Lung (tissue), 12 donors: Measurements from ENCODE around the gene PI4K2A. TPM values are rescaled to one million over a fixed set of nuclear protein-coding genes. Genes with fewer than 3 reads are reported as not detected.
"Not testable (repeated sequence)": the region's sequence is repeated elsewhere in the genome, so short reads cannot be mapped to it uniquely, and the experiment has no call there.

Source experiments
- ATAC-seq: fragments of 200-7000 bp; cut with Tn5 transposase; one replicate; pipeline ENCODE4 v1.9.1; 2020; ENCODE audit warnings: moderate number of reproducible peaks; ENCODE audit not compliant: insufficient read depth, low FRiP score
- DNase-seq, 3 donors: peaks; one replicate each; pipeline ENCODE4 v3.0.0-alpha.2; 2013 to 2017
- H3K27ac ChIP-seq, 2 donors: one replicate each; pipeline ENCODE4 v1.5.1; 2013; ENCODE audit warnings: mild to moderate bottlenecking in 2 of 2, moderate library complexity in 2 of 2, control low read depth in 1 of 2, inconsistent platforms in 1 of 2, low read depth in 1 of 2, low read length in 1 of 2
- H3K27me3 ChIP-seq, 3 donors: one replicate each; pipeline ENCODE4 v1.5.1; 2013; ENCODE audit warnings: low read length in 2 of 3; ENCODE audit not compliant: control insufficient read depth in 3 of 3, insufficient read depth in 3 of 3
- H3K36me3 ChIP-seq, 4 donors: one replicate each; pipeline ENCODE4 v1.5.1; 2013; ENCODE audit warnings: low read length in 4 of 4, mild to moderate bottlenecking in 1 of 4, moderate library complexity in 1 of 4; ENCODE audit not compliant: control insufficient read depth in 4 of 4, insufficient read depth in 4 of 4
- H3K4me1 ChIP-seq, 5 donors: one replicate each; pipeline ENCODE4 v1.5.1; 2013; ENCODE audit warnings: low read length in 5 of 5, mild to moderate bottlenecking in 2 of 5, moderate library complexity in 1 of 5; ENCODE audit not compliant: control insufficient read depth in 5 of 5, insufficient read depth in 5 of 5
- H3K4me3 ChIP-seq: one replicate; pipeline ENCODE4 v1.5.1; 2013; ENCODE audit warnings: mild to moderate bottlenecking, control low read depth, moderate library complexity
- H3K9ac ChIP-seq, 2 donors: one replicate each; pipeline ENCODE4 v1.5.1; 2013; ENCODE audit warnings: low read length in 2 of 2, control low read depth in 1 of 2; ENCODE audit not compliant: insufficient read depth in 1 of 2
- H3K9me3 ChIP-seq, 4 donors: one replicate each; pipeline ENCODE4 v1.5.1; 2013; ENCODE audit warnings: low read length in 3 of 4, mild to moderate bottlenecking in 1 of 4, moderate library complexity in 1 of 4; ENCODE audit not compliant: control insufficient read depth in 4 of 4, insufficient read depth in 3 of 4
- WGBS, 2 donors: extraction: QIAGEN DNeasy Blood & Tissue Kit; methylation state at CpG; one replicate each; pipeline ENCODE4 v1.1.7; 2013; 5-methylcytosine and 5-hydroxymethylcytosine counted together
- polyA plus RNA-seq, 2 donors: library from polyadenylated mRNA; stranded (reverse); fragments of 200-250 nt; gene quantifications; one replicate each; pipeline ENCODE4 v1.2.1, GENCODE V29; 2013
- total RNA-seq, 2 donors: library from RNA; depleted of rRNA in 1 of 2; stranded (reverse); fragments of >200 nt in 1 of 2; gene quantifications; one replicate each; pipeline ENCODE4 v1.2.1, GENCODE V29; 2014 to 2021
- TF ChIP-seq, protein P1 (sequence below): IDR thresholded peaks from 2 replicates; pipeline ENCODE4 v1.5.1; 2012; ENCODE audit warnings: mild to moderate bottlenecking; ENCODE audit errors: control extremely low read depth, extremely low read depth
- donor health status: control.
- donor health status: control.
- donor health status: Bipolar disorder and iron deficiency.
- donor health status: healthy.
- donor health status: DM: yes; HTN: yes; CAD: no.

The PI4K2A gene
- total and polyA plus RNA-seq, 4 donors = 12.3 to 22.4 (median 14.8) TPM

DNA sequence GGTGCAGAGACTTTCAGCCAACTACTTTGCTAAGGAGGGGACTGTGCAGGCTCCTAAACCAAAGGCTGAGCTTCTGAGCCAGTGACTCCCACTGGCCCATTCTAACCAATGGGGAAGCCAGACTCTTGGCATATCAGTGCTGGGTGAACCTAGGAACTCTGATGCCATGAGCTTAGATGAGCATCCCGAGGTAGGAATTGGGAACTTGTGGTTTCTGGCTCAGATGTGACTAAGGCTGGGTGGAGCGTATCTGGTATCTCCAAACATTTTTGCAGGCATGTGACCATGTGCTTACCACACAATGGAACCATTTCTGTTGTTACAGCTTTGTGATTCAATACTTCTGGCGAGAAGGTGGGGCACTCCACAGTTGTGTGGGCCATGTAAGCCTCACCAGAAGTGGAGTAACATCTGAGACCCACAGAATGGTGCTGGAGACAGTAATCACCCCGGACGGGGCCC is 49.1 kb downstream of the PI4K2A start:
- no peak for DNase-seq
- H3K27me3 ChIP-seq = no peaks in the 10 kb centered on the region
- no peak overlapping the region for H3K4me3 ChIP-seq
- H3K4me1 ChIP-seq = peaks cover 0 to 32% (median 15%) of the 10 kb centered on the region in 5 donors
- no peaks in the 10 kb centered on the region for H3K36me3 ChIP-seq
- peak overlapping the region in 1 of 2 donors; percentile 65 for H3K27ac ChIP-seq
- WGBS, 2 donors = 57 to 73% methylated on average over 5 of the region's 5 CpGs
- ATAC-seq = no peak
- TF ChIP-seq, protein P1, sequence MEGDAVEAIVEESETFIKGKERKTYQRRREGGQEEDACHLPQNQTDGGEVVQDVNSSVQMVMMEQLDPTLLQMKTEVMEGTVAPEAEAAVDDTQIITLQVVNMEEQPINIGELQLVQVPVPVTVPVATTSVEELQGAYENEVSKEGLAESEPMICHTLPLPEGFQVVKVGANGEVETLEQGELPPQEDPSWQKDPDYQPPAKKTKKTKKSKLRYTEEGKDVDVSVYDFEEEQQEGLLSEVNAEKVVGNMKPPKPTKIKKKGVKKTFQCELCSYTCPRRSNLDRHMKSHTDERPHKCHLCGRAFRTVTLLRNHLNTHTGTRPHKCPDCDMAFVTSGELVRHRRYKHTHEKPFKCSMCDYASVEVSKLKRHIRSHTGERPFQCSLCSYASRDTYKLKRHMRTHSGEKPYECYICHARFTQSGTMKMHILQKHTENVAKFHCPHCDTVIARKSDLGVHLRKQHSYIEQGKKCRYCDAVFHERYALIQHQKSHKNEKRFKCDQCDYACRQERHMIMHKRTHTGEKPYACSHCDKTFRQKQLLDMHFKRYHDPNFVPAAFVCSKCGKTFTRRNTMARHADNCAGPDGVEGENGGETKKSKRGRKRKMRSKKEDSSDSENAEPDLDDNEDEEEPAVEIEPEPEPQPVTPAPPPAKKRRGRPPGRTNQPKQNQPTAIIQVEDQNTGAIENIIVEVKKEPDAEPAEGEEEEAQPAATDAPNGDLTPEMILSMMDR = no peak
- no peaks in the 10 kb centered on the region for H3K9me3 ChIP-seq
- no peak overlapping the region for H3K9ac ChIP-seq

DNA sequence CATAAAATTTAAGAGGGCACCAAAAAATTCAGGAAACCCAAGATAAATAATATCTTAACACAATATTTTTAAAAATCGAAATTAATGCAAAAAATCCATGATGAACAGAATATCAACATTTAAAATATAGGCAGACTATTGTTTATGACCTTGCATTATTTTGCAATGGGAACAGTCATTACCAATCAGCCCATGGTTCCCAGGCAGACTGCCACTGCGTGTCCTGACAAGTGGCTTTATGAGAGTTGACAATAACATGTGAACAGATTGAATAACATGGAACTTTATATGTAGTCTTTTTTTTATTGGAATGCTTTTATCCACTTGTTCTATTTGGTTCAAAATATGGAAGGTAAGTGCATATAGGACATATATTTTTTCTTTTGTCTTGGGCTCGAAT is 49.7 kb downstream of the PI4K2A start:
- WGBS, 2 donors = 91 to 94% methylated on average over 3 of the region's 3 CpGs
- Histone ChIP-seq H3K9ac (no peak overlapping the region), H3K27ac (no peak overlapping the region), H3K27me3 (no peaks in the 10 kb centered on the region), H3K4me1 (peaks cover 0 to 31% (median 14%) of the 10 kb centered on the region in 5 donors), H3K36me3 (no peaks in the 10 kb centered on the region), H3K4me3 (no peak overlapping the region), H3K9me3 (no peaks in the 10 kb centered on the region)
- ATAC-seq = no peak
- TF ChIP-seq, protein P1 = no peak
- no peak for DNase-seq

DNA sequence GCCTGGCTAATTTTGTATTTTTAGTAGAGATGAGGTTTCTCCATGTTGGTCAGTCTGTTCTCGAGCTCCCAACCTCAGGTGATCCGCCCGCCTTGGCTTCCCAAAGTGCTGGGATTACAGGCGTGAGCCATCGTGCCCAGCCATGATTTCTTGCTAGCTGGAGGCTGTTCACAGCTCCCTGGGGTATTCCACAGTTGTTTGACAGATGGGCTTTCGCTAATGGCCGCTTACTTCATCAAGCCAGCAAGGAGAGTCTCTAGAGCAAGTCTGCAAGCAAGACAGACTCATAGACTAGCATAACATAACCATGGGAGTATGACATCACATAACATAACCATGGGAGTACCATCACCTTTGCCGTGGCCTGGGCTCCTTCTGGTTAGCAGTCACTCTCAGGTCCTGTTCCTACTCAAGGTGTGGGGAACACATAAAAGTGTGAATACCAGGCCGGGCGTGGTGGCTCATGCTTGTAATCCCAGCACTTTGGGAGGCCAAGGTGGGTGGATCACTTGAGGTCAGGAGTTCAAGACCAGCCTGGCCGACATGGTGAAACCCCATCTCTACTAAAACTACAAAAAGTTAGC is 57.7 kb downstream of the PI4K2A start:
- DNase-seq, H3K36me3 ChIP-seq, H3K4me1 ChIP-seq, H3K4me3 ChIP-seq, H3K9me3 ChIP-seq, H3K9ac ChIP-seq, ATAC-seq, H3K27ac ChIP-seq, H3K27me3 ChIP-seq: not testable (repeated sequence)
- WGBS, 2 donors = 90 to 92% methylated on average over 11 of the region's 11 CpGs

DNA sequence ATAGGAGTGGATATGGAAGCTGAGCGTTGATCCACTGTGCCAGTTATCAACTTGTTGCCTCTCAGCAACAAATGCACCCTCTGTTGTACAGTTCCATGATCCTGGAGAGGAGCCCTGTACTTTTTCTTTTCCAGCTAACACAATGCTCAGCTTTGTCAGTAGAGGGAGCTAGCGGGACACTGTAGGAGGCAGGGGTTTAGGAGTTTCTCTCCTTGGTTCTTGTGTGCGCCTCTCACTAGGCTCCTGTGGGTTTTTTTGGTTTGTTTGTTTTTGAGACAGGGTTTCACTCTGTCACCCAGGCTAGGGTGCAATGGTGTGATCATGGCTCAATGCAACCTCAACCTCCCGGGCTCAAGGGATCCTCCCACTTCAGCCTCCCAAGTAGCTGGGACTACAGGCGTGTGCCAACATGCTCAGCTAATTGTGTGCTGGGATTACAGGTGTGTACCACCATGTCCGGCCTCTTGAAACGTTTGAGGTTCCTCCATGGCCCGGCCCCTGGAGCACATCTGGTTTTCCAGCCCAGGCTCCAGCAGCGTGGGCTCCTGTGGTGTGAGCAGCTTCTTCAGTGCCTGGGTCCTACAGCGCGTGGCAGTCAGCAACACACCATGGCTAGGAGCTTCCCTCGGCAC is 61.1 kb downstream of the PI4K2A start:
- peak; percentile 53 to 80 (median 78) for DNase-seq
- no peak for ATAC-seq
- Histone ChIP-seq H3K4me3 (no peak overlapping the region), H3K9ac (no peak overlapping the region), H3K4me1 (no peaks in the 10 kb centered on the region), H3K27me3 (peaks cover 0 to 5% (median 0%) of the 10 kb centered on the region in 3 donors), H3K9me3 (no peaks in the 10 kb centered on the region), H3K36me3 (no peaks in the 10 kb centered on the region), H3K27ac (no peak overlapping the region)
- WGBS, 2 donors = 49% methylated on average over 12 of the region's 12 CpGs
- TF ChIP-seq, protein P1 = peak; percentile 67
